Effector memory CD4-positive, alpha-beta T cell (primary cell): ENCODE results near the gene DOK3.

Source experiments
- DNase-seq, 3 donors: peaks; one replicate each; pipeline ENCODE4 v3.0.0-alpha.2; 2020
- H3K27ac ChIP-seq: 2 replicates; pipeline ENCODE4 v1.7.0; 2013; ENCODE audit warnings: mild to moderate bottlenecking, low read length, moderate library complexity; ENCODE audit not compliant: insufficient read depth, poor library complexity, severe bottlenecking
- H3K27me3 ChIP-seq: replicated peaks from 2 replicates; pipeline ENCODE4 v1.7.0; 2013; ENCODE audit warnings: mild to moderate bottlenecking, low read length; ENCODE audit not compliant: insufficient read depth, control insufficient read depth, poor library complexity, severe bottlenecking
- H3K36me3 ChIP-seq: 2 replicates; pipeline ENCODE4 v1.7.0; 2013; ENCODE audit warnings: mild to moderate bottlenecking, low read length, moderate library complexity; ENCODE audit not compliant: control insufficient read depth, insufficient read depth
- H3K4me1 ChIP-seq: 2 replicates; pipeline ENCODE4 v1.7.0; 2013; ENCODE audit warnings: low read length, mild to moderate bottlenecking; ENCODE audit not compliant: control insufficient read depth, insufficient read depth, poor library complexity, severe bottlenecking
- H3K4me3 ChIP-seq: 2 replicates; pipeline ENCODE4 v1.7.0; 2013; ENCODE audit warnings: low read length, low read depth, mild to moderate bottlenecking; ENCODE audit not compliant: insufficient read depth, poor library complexity, severe bottlenecking
- H3K9me3 ChIP-seq: 2 replicates; pipeline ENCODE4 v1.7.0; 2013; ENCODE audit warnings: mild to moderate bottlenecking, low read length, moderate library complexity; ENCODE audit not compliant: control insufficient read depth

The DOK3 gene

GRCh38 chr5:177468685-177469628 lies 40.7 kb downstream of the DOK3 start:
- no peaks in the 10 kb centered on the region for H3K9me3 ChIP-seq
- no peaks in the 10 kb centered on the region for H3K36me3 ChIP-seq
- no peak overlapping the region for H3K27ac ChIP-seq
- H3K4me3 ChIP-seq, result no peak overlapping the region
- DNase-seq, result no peak
- H3K4me1 ChIP-seq, result peaks cover 10% of the 10 kb centered on the region
- H3K27me3 ChIP-seq, result no peaks in the 10 kb centered on the region

GRCh38 chr5:177468329-177468684 lies 41.3 kb downstream of the DOK3 start:
- Histone ChIP-seq H3K4me1 (peaks cover 10% of the 10 kb centered on the region), H3K9me3 (no peaks in the 10 kb centered on the region), H3K27me3 (no peaks in the 10 kb centered on the region), H3K4me3 (no peak overlapping the region), H3K27ac (no peak overlapping the region), H3K36me3 (no peaks in the 10 kb centered on the region)
- no peak for DNase-seq

GRCh38 chr5:177467436-177467835 lies 42.2 kb downstream of the DOK3 start:
- H3K4me3 ChIP-seq, result no peak overlapping the region
- no peak for DNase-seq
- H3K27me3 ChIP-seq, result no peaks in the 10 kb centered on the region
- no peaks in the 10 kb centered on the region for H3K9me3 ChIP-seq
- H3K36me3 ChIP-seq, result no peaks in the 10 kb centered on the region
- no peak overlapping the region for H3K27ac ChIP-seq
- peaks cover 7% of the 10 kb centered on the region for H3K4me1 ChIP-seq

DNA sequence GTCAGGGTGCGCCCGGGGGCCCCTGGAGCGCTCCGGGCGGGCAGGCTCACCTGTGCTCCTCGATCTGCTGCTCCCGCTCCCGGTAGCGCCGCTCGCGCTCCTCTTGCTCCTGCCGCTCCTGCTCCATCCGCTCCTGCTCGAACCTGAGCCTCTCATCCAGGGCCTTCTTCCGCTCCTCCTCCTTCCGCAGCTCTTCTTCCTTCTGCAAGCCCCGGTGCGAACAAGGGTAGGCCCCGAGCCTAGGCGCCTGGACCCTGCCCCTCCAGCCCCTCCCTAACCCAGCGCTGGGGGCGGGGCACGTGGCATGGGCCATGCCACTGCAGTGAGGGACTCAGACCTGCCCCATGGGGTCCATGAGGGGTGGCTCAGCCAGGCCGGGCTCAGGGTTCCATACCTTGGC lies 42.8 kb downstream of the DOK3 start:
- Histone ChIP-seq H3K36me3 (no peaks in the 10 kb centered on the region), H3K4me1 (peaks cover 5% of the 10 kb centered on the region), H3K27ac (no peak overlapping the region), H3K9me3 (no peaks in the 10 kb centered on the region), H3K27me3 (no peaks in the 10 kb centered on the region), H3K4me3 (no peak overlapping the region)
- no peak for DNase-seq

DNA sequence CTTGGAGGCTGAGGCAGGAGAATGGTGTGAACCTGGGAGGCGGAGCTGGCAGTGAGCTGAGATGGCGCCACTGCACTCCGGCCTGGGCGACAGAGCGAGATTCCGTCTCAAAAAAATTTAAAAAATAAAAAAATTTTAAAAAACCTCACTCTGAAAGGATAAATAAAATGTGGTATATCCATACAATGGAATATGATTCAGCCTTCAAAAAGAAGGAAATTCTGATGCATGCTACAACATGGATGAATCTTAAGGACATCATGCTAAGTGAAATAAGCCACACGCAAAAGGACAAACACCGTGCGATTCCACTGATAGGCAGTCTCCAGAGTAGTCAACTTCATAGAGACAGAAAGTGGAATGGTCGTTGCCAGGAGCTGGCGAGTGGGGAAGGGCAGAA lies 44.6 kb downstream of the DOK3 start:
- H3K36me3 ChIP-seq, result no peaks in the 10 kb centered on the region
- no peak for DNase-seq

GRCh38 chr5:177462021-177462670 lies 47.5 kb downstream of the DOK3 start:
- H3K4me3 ChIP-seq, result no peak overlapping the region
- no peak for DNase-seq
- H3K27ac ChIP-seq, result no peak overlapping the region
- no peaks in the 10 kb centered on the region for H3K36me3 ChIP-seq
- H3K27me3 ChIP-seq, result no peaks in the 10 kb centered on the region
- H3K9me3 ChIP-seq, result no peaks in the 10 kb centered on the region
- H3K4me1 ChIP-seq, result peaks cover 4% of the 10 kb centered on the region

More for the DNA sequence above, 44.6 kb downstream of the DOK3 start:
- Histone ChIP-seq H3K4me1 (peaks cover 4% of the 10 kb centered on the region), H3K27me3 (no peaks in the 10 kb centered on the region), H3K27ac (no peak overlapping the region), H3K4me3 (no peak overlapping the region), H3K9me3 (no peaks in the 10 kb centered on the region)

GRCh38 chr5:177459819-177460628 lies 49.6 kb downstream of the DOK3 start:
- no peak overlapping the region for H3K4me3 ChIP-seq
- H3K4me1 ChIP-seq, result peaks cover 15% of the 10 kb centered on the region
- no peaks in the 10 kb centered on the region for H3K27me3 ChIP-seq
- no peak overlapping the region for H3K27ac ChIP-seq
- no peaks in the 10 kb centered on the region for H3K9me3 ChIP-seq
- no peaks in the 10 kb centered on the region for H3K36me3 ChIP-seq
- DNase-seq, result no peak

GRCh38 chr5:177459357-177459756 lies 50.3 kb downstream of the DOK3 start:
- no peak overlapping the region for H3K27ac ChIP-seq
- H3K9me3 ChIP-seq, result no peaks in the 10 kb centered on the region
- peaks cover 18% of the 10 kb centered on the region for H3K4me1 ChIP-seq

GRCh38 chr5:177458912-177459350 lies 50.7 kb downstream of the DOK3 start:
- Histone ChIP-seq H3K27me3 (no peaks in the 10 kb centered on the region), H3K4me1 (peaks cover 22% of the 10 kb centered on the region), H3K27ac (no peak overlapping the region), H3K36me3 (no peaks in the 10 kb centered on the region), H3K9me3 (no peaks in the 10 kb centered on the region), H3K4me3 (no peak overlapping the region)
- no peak for DNase-seq

More at GRCh38 chr5:177459357-177459756, 50.3 kb downstream of the DOK3 start:
- H3K27me3 ChIP-seq, result no peaks in the 10 kb centered on the region
- no peaks in the 10 kb centered on the region for H3K36me3 ChIP-seq
- H3K4me3 ChIP-seq, result no peak overlapping the region
- no peak for DNase-seq
